Heart left ventricle (tissue), 16 donors: ENCODE results near the gene FNDC7. TPM values are rescaled to one million over a fixed set of nuclear protein-coding genes. Genes with fewer than 3 reads are reported as not detected.
"Not testable (repeated sequence)": the region's sequence is repeated elsewhere in the genome, so short reads cannot be mapped to it uniquely, and the experiment has no call there.

Experiments
- ATAC-seq, 4 donors: fragments of 200-7000 bp; cut with Tn5 transposase; one replicate each; pipeline ENCODE4 v1.9.1; 2020 to 2022; ENCODE audit warnings: moderate library complexity in 4 of 4, mild to moderate bottlenecking in 3 of 4, moderate number of reproducible peaks in 1 of 4
- DNase-seq, 5 donors: peaks; one replicate each; pipeline ENCODE4 v3.0.0-alpha.2; 2020
- H3K27ac ChIP-seq, 12 donors: fragments of 200-600 bp; sonication (generic) in 4 of 12; one replicate each; pipeline versions ENCODE4 v1.5.0 to v1.8.0; 2016 to 2022; ENCODE audit warnings: mild to moderate bottlenecking in 2 of 12
- H3K27me3 ChIP-seq, 9 donors: fragments of 200-600 bp; sonication (generic) in 2 of 9; one replicate each; pipeline versions ENCODE4 v1.5.1 to v1.8.0; 2016 to 2022; ENCODE audit warnings: mild to moderate bottlenecking in 3 of 9
- H3K36me3 ChIP-seq, 9 donors: fragments of 200-600 bp; sonication (generic) in 2 of 9; one replicate each; pipeline versions ENCODE4 v1.5.0 to v1.8.0; 2018 to 2022; ENCODE audit warnings: mild to moderate bottlenecking in 2 of 9
- H3K4me1 ChIP-seq, 12 donors: fragments of 200-600 bp; sonication (generic) in 4 of 12; one replicate each; pipeline versions ENCODE4 v1.5.0 to v1.8.0; 2016 to 2022; ENCODE audit warnings: mild to moderate bottlenecking in 3 of 12
- H3K4me3 ChIP-seq, 12 donors: fragments of 200-600 bp; sonication (generic) in 4 of 12; one replicate each; pipeline versions ENCODE4 v1.5.0 to v1.8.0; 2017 to 2022; ENCODE audit warnings: mild to moderate bottlenecking in 9 of 12, moderate library complexity in 4 of 12
- H3K9me3 ChIP-seq, 12 donors: fragments of 200-600 bp; sonication (generic) in 4 of 12; one replicate each; pipeline versions ENCODE4 v1.5.0 to v1.8.0; 2016 to 2022; ENCODE audit warnings: mild to moderate bottlenecking in 1 of 12
- CTCF ChIP-seq, 12 donors: fragments of 200-600 bp; sonication (generic) in 4 of 12; IDR thresholded peaks; one replicate each; pipeline versions ENCODE4 v1.5.0 to v1.8.0; 2018 to 2022; ENCODE audit warnings: antibody characterized with exemption in 12 of 12, mild to moderate bottlenecking in 5 of 12
- POLR2A ChIP-seq, 2 donors: fragments of 450-650 bp; IDR thresholded peaks; one replicate each; pipeline ENCODE4 v1.6.1; 2017; ENCODE audit warnings: antibody characterized with exemption in 2 of 2, mild to moderate bottlenecking in 2 of 2, moderate library complexity in 2 of 2
- WGBS, 4 donors: extraction: QIAGEN DNeasy Blood & Tissue Kit in 2 of 4; methylation state at CpG; one replicate each; pipeline versions ENCODE4 v1.1.5 to v1.1.7; 2013 to 2018; 5-methylcytosine and 5-hydroxymethylcytosine counted together
- intact Hi-C, 10 donors: fragments of 100-400 bp; cut with DNase I; formaldehyde crosslinking; loops; one replicate each; pipeline versions ENCODE4 v1.11.1 to v1.14.2; 2022
- polyA plus RNA-seq, 2 donors: library from polyadenylated mRNA; stranded (reverse); fragments of 200-250 nt; gene quantifications; one replicate each; pipeline ENCODE4 v1.2.3, GENCODE V29; 2013
- total RNA-seq, 9 donors: library from RNA; depleted of rRNA in 2 of 9; stranded (reverse); fragments of >200 nt in 2 of 9; fragmentation: NEBNext Ultra II Directional in 3 of 9; extraction: Animal tissue kit (Norgen Biotek cat#: 25700) in 3 of 9; gene quantifications; one replicate each; pipeline versions ENCODE4 v1.1.0 to v1.2.4, GENCODE V29; 2016 to 2023
- donor health status: ischemic (EF 13 %, LVEDD 7.1; RV severe dilation, severe dysfunction).
- donor health status: healthy with polysubstance abuse.
- donor health status: DM: no; HTN: yes; CAD: no.
- donor health status: DM: no; HTN: no; CAD: no.
- donor health status: ischemic (EF 25% LVEDD 6.9; RV normal size, moderate dysfunction).
- donor health status: ischemic (EF 25% LVEDD 5.7; RV mildly dilated, moderate dysfunction).
- donor health status: healthy.
- donor health status: DM: yes; HTN: yes; CAD: no.
- donor health status: ischemic (EF 35%, LVEDD 5.7; RV mildly dilated, moderate dysfunction).
- donor health status: nonischemic (EF 11% LVEDD 7.7; RV severe dilation, severe dysfunction).
- donor health status: DM: yes; HTN: yes; CAD: no.
- donor health status: PGD.
- donor health status: ischemic (EF 29% LVEDD 5.4; RV normal size, mild dysfunction).
- donor health status: nonischemic (EF 23%, LVEDD 6.1; RV moderate dilation, normal function).

FNDC7 gene
- total and polyA plus RNA-seq, 11 donors: 0.08 TPM; not detected in 10

GRCh38 chr1:108671143-108671542, 41.6 kb upstream of the FNDC7 start:
- Histone ChIP-seq H3K4me3 (no peak overlapping the region), H3K9me3 (no peaks in the 10 kb centered on the region), H3K27ac (no peak overlapping the region), H3K27me3 (peaks cover 0 to 7% (median 0%) of the 10 kb centered on the region in 9 donors), H3K4me1 (no peaks in the 10 kb centered on the region), H3K36me3 (no peaks in the 10 kb centered on the region)
- ATAC-seq: no peak
- TF ChIP-seq POLR2A (IDR thresholded peaks at IDR 0.05): no peak
- no peak for TF ChIP-seq CTCF (IDR thresholded peaks at IDR 0.05)
- intact Hi-C loops: no loop called here
- DNase-seq: no peak
- WGBS, 4 donors: 93 to 97% (median 95%) methylated on average over 2 of the region's 2 CpGs

DNA sequence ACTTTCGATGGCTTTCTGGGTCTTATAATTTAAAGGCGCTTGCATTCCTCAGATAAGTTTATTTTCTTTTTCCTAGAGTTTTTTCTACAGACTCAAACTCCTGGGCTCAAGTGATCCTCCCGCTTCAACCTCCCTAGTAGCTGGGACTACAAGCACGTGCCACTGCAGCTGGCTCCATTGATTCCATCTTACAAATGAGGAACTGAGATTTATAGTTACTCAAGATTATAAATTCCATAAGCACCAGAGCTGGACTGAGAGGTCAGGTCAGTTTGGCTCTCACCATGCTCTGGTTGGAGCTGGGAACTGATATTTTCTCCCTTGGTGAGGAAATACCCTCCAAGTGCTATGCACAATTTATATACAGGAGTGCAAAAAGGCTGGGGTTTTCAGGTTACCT, 34.0 kb upstream of the FNDC7 start:
- Histone ChIP-seq H3K4me3 (no peak overlapping the region), H3K9me3 (no peaks in the 10 kb centered on the region), H3K27ac (no peak overlapping the region), H3K4me1 (peaks cover 0 to 9% (median 0%) of the 10 kb centered on the region in 12 donors), H3K27me3 (no peaks in the 10 kb centered on the region), H3K36me3 (no peaks in the 10 kb centered on the region)
- TF ChIP-seq CTCF (IDR thresholded peaks at IDR 0.05) (no peak), POLR2A (IDR thresholded peaks at IDR 0.05) (no peak)
- DNase-seq: no peak
- intact Hi-C loops: no loop called here
- 83 to 87% (median 85%) methylated on average over 4 of the region's 4 CpGs for WGBS, 4 donors
- ATAC-seq: no peak

- no peaks in the 10 kb centered on the region for H3K9me3 ChIP-seq
- H3K4me3 ChIP-seq: peak overlapping the region in 9 of 12 donors; percentile 9 to 46 (median 26)
- H3K36me3 ChIP-seq: no peaks in the 10 kb centered on the region
- no peak overlapping the region for H3K27ac ChIP-seq
- intact Hi-C loops: no loop called here
- no peaks in the 10 kb centered on the region for H3K27me3 ChIP-seq
- no peak for TF ChIP-seq CTCF (IDR thresholded peaks at IDR 0.05)
- TF ChIP-seq POLR2A (IDR thresholded peaks at IDR 0.05): no peak
- ATAC-seq (peak in 1 of 4 donors; percentile 37), DNase-seq (no peak)
- H3K4me1 ChIP-seq: peaks cover 0 to 9% (median 0%) of the 10 kb centered on the region in 12 donors
- WGBS, 4 donors: 62 to 72% (median 67%) methylated on average over 10 of the region's 10 CpGs
Measured at GRCh38 chr1:108679586-108680213, 33.0 kb upstream of the FNDC7 start.

- H3K27me3 ChIP-seq, DNase-seq, H3K36me3 ChIP-seq, H3K9me3 ChIP-seq, intact Hi-C loops, ATAC-seq, H3K4me1 ChIP-seq, H3K4me3 ChIP-seq, H3K27ac ChIP-seq: not testable (repeated sequence)
- WGBS, 4 donors: 52 to 65% (median 62%) methylated on average over 4 of the region's 4 CpGs
Measured at GRCh38 chr1:108681701-108682100, 31.0 kb upstream of the FNDC7 start.

GRCh38 chr1:108685529-108685928, 27.2 kb upstream of the FNDC7 start:
- Histone ChIP-seq H3K9me3 (no peaks in the 10 kb centered on the region), H3K27me3 (no peaks in the 10 kb centered on the region), H3K27ac (no peak overlapping the region), H3K4me3 (no peak overlapping the region), H3K4me1 (peaks cover 0 to 3% (median 0%) of the 10 kb centered on the region in 12 donors), H3K36me3 (no peaks in the 10 kb centered on the region)
- no peak for TF ChIP-seq CTCF (IDR thresholded peaks at IDR 0.05)
- TF ChIP-seq POLR2A (IDR thresholded peaks at IDR 0.05): no peak
- ATAC-seq: no peak
- 83 to 88% (median 84%) methylated on average over 1 of the region's 1 CpG for WGBS, 4 donors
- DNase-seq: no peak
- intact Hi-C loops: no loop called here
